K562 (cell line): Measurements from ENCODE around the gene CTSW. TPM values are rescaled to one million over a fixed set of nuclear protein-coding genes. Genes with fewer than 3 reads are reported as not detected.

Experiments used
- AFF4 ChIP-seq: sonication (generic); formaldehyde crosslinking; IDR thresholded peaks from 2 replicates; pipeline ENCODE4 v1.8.0; 2023; ENCODE audit warnings: mild to moderate bottlenecking, missing genetic modification reagents
- FOXP1 ChIP-seq: sonication (generic); formaldehyde crosslinking; IDR thresholded peaks from 2 replicates; pipeline ENCODE4 v1.8.0; 2022; ENCODE audit warnings: mild to moderate bottlenecking, missing genetic modification reagents
- ID3 ChIP-seq, 2 experiments: fragments of 250-450 bp in 1 of 2; fragments of 450-650 bp in 1 of 2; sonication (Bioruptor Pico) in 1 of 2; IDR thresholded peaks; 2 replicates each; pipeline versions ENCODE4 v1.6.1 to v1.8.0; 2016 to 2021; ENCODE audit warnings: mild to moderate bottlenecking in 2 of 2, moderate library complexity in 2 of 2, missing compliant biosample characterization in 1 of 2, missing genetic modification characterization in 1 of 2
- JUNB ChIP-seq: fragments of 450-650 bp; formaldehyde crosslinking; conservative IDR thresholded peaks from 2 replicates; pipeline ENCODE4 v1.4.0; 2020; ENCODE audit warnings: mild to moderate bottlenecking
- LEF1 ChIP-seq: fragments of 450-650 bp; IDR thresholded peaks from 2 replicates; pipeline ENCODE4 v1.6.1; 2016; ENCODE audit warnings: mild to moderate bottlenecking
- MAFK ChIP-seq: IDR thresholded peaks from 2 replicates; pipeline ENCODE4 v1.6.1; 2011; ENCODE audit warnings: low read length, improper control_type of control experiment
- PCBP2 ChIP-seq: fragments of 200-400 bp; formaldehyde crosslinking; IDR thresholded peaks from 2 replicates; pipeline ENCODE4 v1.6.1; 2018; ENCODE audit warnings: low read length, low read depth, mild to moderate bottlenecking, moderate library complexity; ENCODE audit not compliant: poor library complexity, severe bottlenecking
- PHTF2 ChIP-seq: fragments of 250-450 bp; sonication (Bioruptor Pico); IDR thresholded peaks from 2 replicates; pipeline ENCODE4 v1.5.0; 2021; ENCODE audit warnings: mild to moderate bottlenecking
- PRDM10 ChIP-seq: fragments of 450-650 bp; IDR thresholded peaks from 2 replicates; pipeline ENCODE4 v1.6.1; 2018; ENCODE audit not compliant: partially characterized antibody
- SETDB1 ChIP-seq: IDR thresholded peaks from one replicate; pipeline ENCODE4 v1.6.1; 2012; ENCODE audit warnings: low read length, control low read depth, inconsistent platforms
- SLC30A9 ChIP-seq: fragments of 250-450 bp; sonication (Bioruptor Pico); IDR thresholded peaks from 2 replicates; pipeline ENCODE4 v1.8.0; 2022; ENCODE audit warnings: mild to moderate bottlenecking, moderate library complexity
- TAF7 ChIP-seq: fragments of 450-650 bp; IDR thresholded peaks from 2 replicates; pipeline ENCODE4 v1.6.1; 2016; ENCODE audit warnings: missing genetic modification characterization, missing compliant biosample characterization
- ZBTB8A ChIP-seq: fragments of 450-650 bp; IDR thresholded peaks from 2 replicates; pipeline ENCODE4 v1.6.1; 2018; ENCODE audit warnings: mild to moderate bottlenecking, moderate library complexity; ENCODE audit not compliant: partially characterized antibody
- ZKSCAN8 ChIP-seq: fragments of 200-800 bp; sonication (Bioruptor generic); IDR thresholded peaks from 2 replicates; pipeline ENCODE4 v1.6.1; 2016; ENCODE audit warnings: missing genetic modification characterization, missing compliant biosample characterization
- ZNF133 ChIP-seq: fragments of 250-450 bp; sonication (Bioruptor Pico); IDR thresholded peaks from 2 replicates; pipeline ENCODE4 v1.4.0; 2020; ENCODE audit warnings: mild to moderate bottlenecking
- polyA plus RNA-seq, 8 experiments: library from polyadenylated mRNA; depleted of rRNA in 4 of 8; stranded (reverse) in 5 of 8; unstranded in 3 of 8; fragments of >200 nt; fragmentation: Nextera tagmentation in 2 of 8; fragmentation: Illumina TruSeq in 1 of 8; extraction: Ambion mirVana in 2 of 8; extraction: Trizol in 1 of 8; gene quantifications; 2 replicates each; pipeline versions ENCODE4 v1.2.1 to v1.2.3, GENCODE V29; 2011 to 2014; ENCODE audit warnings: inconsistent platforms in 1 of 8, missing spikeins in 1 of 8
- total RNA-seq, 7 experiments: library from RNA; depleted of rRNA in 6 of 7; stranded (reverse); fragments of >200 nt in 6 of 7; fragmentation: Illumina TruSeq in 2 of 7; extraction: Trizol in 2 of 7; gene quantifications; 2 replicates each; pipeline versions ENCODE4 v1.2.1 to v1.2.3, GENCODE V29; 2011 to 2021; ENCODE audit warnings: low replicate concordance in 1 of 7

CTSW gene
- total and polyA plus RNA-seq, 9 of the 15 experiments (the other 6 are each of a cell fraction or from before 2014, with no cell fraction given) = 0.04 TPM; not detected in 8

GRCh38 chr11:65899356-65900124, 19.9 kb downstream of the CTSW start (continued):
- TF ChIP-seq SETDB1 (no peak), ZBTB8A (no peak), PRDM10 (peak; percentile 86), LEF1 (no peak), MAFK (peak; percentile 77), ZKSCAN8 (no peak), PCBP2 (no peak), FOXP1 (peak; percentile 89), AFF4 (CRISPR knock-in tag) (peak; percentile 95), TAF7 (no peak), ID3 (CRISPR knock-in tag; IDR thresholded peaks at IDR 0.05) (no peak), ID3 (tag; IDR thresholded peaks at IDR 0.05) (peak; percentile 67; the same call in 1 of the 2 replicates), PHTF2 (CRISPR knock-in tag) (no peak), ZNF133 (CRISPR knock-in tag) (no peak), JUNB (CRISPR knock-in tag) (peak; percentile 51; the same call in 1 of the 2 replicates), SLC30A9 (no peak)
